Fibroblast of villous mesenchyme (primary cell): Measurements from ENCODE around the gene ADCY9. TPM values are rescaled to one million over a fixed set of nuclear protein-coding genes. Genes with fewer than 3 reads are reported as not detected.
A peak's percentile ranks its signal among the peaks of the same experiment; 100 is the strongest.

Experiments
- DNase-seq: peaks from one replicate; pipeline ENCODE4 v3.0.0-alpha.2; 2010; ENCODE audit warnings: low read depth
- H3K4me3 ChIP-seq: 2 replicates; pipeline ENCODE4 v1.5.1; 2011; ENCODE audit warnings: low read depth, mild to moderate bottlenecking, low read length
- CTCF ChIP-seq: IDR thresholded peaks from 2 replicates; pipeline ENCODE4 v1.5.1; 2012; ENCODE audit warnings: low read depth, mild to moderate bottlenecking, low read length; ENCODE audit not compliant: insufficient read depth
- total RNA-seq: library from RNA; depleted of rRNA; stranded (reverse); fragments of >200 nt; gene quantifications from 2 replicates; pipeline ENCODE4 v1.2.3, GENCODE V29; 2012

The ADCY9 gene
- total RNA-seq, 1 donor: 38.0 TPM

DNA sequence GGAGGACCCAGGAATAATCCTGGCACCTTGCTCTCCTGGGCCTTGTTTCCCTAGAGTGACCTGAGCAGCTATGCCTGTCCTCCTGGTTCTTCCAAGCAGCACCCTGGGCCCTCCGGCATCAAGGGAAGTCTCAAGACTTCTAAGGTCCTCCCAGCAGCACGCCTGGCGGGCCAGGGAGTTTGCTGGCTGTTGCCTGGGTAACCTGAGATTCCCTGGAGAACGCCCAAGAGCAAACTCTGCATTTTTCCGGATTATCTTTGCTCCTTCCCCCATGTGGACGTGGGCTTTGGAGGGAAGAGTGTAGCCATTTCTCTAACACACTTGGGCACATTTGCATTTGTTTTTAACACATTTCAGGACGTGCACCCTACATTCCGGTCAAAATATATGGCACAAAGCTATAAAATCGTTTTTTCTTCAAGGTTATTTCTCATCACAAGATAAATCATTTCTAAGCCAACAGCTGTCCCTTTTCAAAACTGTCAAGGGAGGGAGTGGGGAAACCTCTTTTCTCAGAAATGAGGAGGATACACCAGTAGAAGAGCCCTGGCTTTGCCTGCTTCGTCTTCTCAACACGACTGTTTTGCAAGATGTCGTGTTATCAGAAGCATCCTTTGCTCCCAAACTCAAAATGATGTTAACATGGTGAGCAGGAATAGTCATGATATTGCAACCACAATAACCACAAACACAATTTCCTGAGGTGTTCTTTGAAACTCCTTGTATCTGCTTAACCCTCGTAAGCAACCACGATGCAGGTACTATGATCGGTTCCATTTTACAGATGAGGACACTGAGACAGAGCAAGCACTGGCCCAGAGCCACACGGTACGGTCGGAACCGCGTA, 116.5 kb downstream of the ADCY9 start:
- DNase-seq: peak; percentile 93
- peak overlapping the region; percentile 12 for H3K4me3 ChIP-seq
- TF ChIP-seq CTCF: no peak

- peak; percentile 23 for TF ChIP-seq CTCF
- peak; percentile 77 for DNase-seq
- peak overlapping the region; percentile 12 for H3K4me3 ChIP-seq
Measured at GRCh38 chr16:3998793-3999478, 117.3 kb downstream of the ADCY9 start.

DNA sequence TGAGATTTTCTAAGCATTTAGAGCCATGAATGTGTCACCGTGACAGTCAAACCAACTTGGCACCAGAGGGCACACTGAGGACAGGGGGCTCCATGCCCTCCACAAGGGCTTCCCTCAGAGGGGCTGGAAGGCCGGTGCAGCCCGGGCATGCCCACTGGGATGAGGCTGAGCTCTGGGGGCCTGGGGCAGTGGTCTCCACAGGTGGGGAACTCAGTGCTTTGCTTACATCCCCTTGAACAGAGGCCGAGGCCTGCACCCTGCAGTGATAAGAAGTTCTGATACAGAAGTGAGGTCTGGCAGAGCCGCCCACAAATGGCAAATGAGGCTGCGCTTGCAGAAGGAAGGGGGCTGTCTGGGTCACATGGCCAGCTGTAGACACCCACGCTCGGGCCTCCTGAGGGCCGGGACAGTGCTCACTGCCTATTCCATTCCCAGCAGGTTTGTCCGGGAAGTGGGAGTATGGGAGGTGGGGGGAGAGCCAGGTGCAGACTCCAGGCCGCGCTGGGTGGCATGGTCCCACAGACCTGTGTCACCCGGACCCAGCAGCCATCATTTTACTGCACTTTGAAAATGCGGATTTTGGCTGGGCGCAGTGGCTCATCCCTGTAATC, 118.9 kb downstream of the ADCY9 start:
- DNase-seq: no peak
- H3K4me3 ChIP-seq: no peak overlapping the region
- no peak for TF ChIP-seq CTCF

DNA sequence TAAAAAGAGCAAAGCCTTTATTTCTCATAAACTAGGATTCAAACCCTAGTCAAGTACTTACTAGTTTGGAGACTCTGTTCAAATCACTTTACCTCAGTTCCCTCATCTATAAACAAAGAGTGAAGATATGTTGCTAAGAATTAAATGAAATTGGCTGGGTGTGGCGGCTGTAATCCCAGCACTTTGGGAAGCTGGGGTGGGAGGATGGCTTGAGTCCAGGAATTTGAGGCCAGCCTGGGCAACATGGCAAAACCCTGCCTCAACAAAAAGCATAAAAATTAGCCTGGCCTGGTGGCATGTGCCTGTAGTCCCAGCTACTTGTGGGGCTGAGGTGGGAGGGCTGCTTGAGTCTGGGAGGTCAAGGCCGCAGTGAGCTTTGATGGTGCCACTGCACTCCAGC, 121.2 kb downstream of the ADCY9 start:
- DNase-seq: no peak
- TF ChIP-seq CTCF: no peak
- H3K4me3 ChIP-seq: no peak overlapping the region

DNA sequence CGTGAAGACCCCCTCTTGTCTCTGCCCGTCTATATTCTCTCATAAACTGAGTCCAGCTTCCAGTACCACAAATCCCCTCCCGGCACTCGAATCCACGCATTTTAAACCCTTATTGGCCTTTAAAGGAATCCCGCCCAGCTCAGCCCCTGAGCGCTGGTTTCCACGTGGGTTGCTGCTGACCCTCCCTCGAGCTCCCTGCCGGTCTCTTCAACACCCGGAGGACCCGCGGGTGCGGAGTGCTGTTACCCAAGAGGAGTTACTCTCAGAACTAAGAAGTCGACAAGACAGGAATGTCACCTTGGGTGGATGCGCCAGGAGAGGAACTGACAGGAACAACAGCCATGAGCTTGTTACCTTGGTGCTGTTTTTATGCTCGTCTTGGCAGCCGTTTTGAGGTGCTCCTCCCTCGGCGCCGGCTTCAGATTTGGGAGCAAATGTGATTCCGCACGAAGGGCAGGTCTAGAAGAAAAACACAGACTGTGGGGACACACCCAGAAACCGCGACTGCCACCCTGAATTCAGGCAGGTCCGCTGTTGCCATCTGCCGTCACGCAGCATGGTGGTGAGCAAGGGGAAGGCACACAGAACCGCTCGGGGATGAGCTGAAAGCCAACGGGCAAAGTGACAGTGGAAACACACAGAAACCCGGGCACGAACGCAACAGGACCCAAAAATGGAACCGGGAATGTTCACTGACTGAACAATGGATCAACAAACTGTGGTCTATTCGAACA, 123.0 kb downstream of the ADCY9 start:
- no peak for TF ChIP-seq CTCF
- no peak overlapping the region for H3K4me3 ChIP-seq
- DNase-seq: no peak

DNA sequence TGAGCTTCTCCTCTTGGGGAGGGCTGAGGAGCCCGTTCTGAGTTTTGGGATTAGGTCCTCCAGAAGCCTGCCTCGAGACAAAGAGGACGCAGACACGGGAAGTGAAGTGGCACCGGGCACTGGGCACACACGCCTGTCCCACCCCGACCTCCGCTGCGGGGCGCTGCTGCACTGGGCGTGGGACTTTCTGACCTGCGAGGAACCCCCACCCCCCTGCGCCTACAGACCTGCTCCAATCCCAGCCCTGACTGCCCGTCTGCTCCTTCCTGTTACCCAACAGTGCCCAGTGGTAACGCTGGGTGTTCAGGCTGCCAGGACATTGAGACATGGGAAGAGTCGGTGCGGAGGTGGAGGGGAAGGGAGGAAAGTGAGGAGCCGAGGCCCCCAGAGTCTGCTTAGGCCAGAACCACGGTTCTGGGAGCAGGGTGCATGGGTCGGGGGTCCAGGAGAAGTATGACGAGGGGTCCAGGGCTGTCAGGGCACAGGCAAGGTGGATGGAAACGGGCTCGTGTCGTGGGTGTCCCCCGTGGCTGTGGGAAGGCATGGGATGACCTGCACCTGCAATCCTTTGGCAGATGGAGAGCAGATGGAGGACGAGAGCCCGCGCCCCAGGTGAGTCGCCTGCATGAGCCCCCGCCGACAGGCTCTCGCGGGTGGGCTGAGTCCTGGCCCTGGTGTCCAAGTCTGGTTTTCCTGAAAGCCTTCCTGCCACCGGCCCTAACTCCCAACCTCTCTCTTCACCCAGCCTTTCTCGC, 123.8 kb downstream of the ADCY9 start:
- TF ChIP-seq CTCF: no peak
- DNase-seq: no peak
- no peak overlapping the region for H3K4me3 ChIP-seq
